GM21576 (cell line): ENCODE data around the gene C4A.
"Not testable (repeated sequence)": the region's sequence is repeated elsewhere in the genome, so short reads cannot be mapped to it uniquely, and the experiment has no call there.

Experiments
- ATAC-seq: cut with Tn5 transposase; IDR thresholded peaks from one replicate; pipeline ENCODE4 v1.9.1; 2021; ENCODE audit warnings: mild to moderate bottlenecking, moderate library complexity; ENCODE audit not compliant: unreplicated experiment

The C4A gene

DNA sequence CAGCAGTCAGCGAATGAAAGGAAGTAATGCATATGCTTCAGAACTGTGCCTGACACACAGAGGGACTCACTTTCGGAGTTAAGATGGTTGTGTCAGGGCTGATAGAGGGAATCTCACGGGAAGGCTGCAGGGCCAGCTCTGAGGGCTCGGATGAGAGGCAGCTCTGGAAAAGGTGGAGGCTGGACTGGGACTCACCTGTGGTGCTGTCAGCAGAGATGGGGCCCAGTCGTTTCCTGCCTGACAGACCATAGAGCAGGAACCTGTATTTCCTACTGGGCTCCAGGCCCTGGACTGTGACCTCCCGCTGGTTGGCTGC lies 65.6 kb downstream of the C4A start:
- ATAC-seq: no peak

DNA sequence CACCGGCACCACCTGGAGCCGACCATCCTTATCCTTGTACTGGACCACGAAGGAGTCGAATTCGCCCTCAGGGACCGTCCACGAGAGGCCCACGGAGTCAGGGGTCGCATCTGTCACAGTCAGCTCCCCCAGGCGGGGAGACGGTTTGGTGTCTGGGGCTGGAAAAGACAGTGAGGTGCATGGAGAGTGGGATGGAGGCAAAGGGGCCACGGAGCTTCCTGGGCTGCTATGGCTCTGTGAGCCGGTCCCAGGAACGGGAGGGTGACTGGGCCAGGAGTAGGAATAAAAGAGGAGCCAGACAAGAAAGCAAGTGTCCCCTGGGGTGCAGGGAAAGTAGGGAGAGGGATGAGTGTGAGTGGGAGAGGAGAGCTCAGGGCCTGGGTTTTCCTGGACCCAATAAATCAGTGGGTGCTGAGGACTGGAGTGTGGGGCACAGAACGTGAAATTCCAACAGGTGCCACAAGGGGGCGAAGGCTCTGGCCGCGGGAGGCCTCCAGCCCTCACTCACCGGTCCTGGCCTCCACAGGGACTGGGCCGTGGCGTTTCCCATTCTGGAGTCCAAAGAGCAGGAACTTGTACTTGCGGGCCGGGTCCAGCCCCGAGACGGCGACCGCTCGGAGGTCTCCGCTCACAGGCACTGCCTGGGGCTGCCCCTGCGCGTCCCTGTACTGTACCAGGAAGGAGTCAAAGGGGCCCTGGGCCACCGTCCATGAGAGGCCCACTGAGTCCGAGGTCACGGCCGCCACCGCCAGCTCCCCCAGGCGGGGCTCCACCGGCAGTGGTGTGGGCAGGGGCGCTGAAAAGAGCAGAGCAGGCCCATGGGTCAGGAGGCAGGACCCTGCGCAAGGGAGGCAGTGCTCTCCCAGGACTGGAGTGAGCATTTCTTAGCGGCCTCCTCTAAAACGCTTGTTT lies 66.3 kb downstream of the C4A start:
- no peak for ATAC-seq

- not testable (repeated sequence) for ATAC-seq
These were observed 67.3 kb downstream of the C4A start for GRCh38 chr6:32049149-32049548.

DNA sequence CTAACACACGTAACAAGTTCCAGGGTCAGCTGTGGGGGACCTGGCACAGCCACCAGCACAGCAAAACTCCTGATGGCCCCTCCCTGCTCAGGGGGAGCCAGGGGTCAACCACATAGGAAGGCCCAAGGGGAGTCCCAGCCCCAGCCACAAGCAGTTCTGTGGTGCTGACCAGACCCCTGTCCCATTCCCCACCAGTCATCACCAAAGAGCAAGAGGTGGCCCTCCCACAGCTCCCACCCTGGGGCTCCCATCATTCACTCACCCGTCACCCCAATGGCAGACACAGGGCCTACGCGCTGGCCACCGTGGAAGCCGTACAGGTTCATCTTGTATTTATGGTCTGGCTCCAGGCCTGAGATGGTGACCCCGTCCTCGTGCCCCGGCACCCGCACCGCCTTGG lies 67.9 kb downstream of the C4A start:
- not testable (repeated sequence) for ATAC-seq

- no peak for ATAC-seq
These were observed 68.7 kb downstream of the C4A start for GRCh38 chr6:32050562-32050961.
